ENCODE results near the gene LRRIQ4.

The LRRIQ4 gene

DNA sequence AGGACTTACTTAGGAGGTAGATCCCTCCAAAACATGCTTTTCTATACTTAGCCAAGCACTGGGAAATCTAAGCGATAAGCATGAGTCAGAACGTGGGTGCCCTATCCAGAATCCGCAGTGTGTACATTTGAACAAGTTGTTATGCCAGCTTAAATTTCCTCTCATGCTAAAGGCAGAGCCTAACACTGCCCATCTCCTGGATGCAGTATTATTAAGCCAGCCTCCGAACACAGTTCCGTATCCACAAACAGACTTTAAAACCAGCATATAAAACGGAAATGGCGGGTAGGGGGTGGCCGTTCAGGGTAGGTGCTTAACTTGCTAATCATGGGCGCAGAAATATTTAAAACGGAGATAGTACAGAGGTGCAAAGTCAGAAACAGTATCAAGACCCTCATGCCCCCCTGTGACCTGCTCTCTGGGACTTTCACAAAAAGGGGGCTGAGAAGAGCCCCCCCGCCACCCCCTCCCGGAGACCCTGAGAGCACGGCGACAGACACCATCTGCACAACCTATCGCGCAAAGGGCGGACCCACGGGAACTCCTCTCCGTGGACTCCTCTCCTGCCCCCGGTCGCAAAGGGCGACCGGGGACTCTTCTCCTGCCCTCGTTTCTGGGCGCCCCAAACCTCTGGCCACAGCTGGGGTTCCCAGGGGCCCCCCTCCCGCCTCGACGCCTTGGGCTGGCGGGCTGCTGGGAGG lies 889 bp upstream of the LRRIQ4 start:
- ATAC-seq (ENCODE audit: insufficient read depth, low read depth), result peak; percentile 59

DNA sequence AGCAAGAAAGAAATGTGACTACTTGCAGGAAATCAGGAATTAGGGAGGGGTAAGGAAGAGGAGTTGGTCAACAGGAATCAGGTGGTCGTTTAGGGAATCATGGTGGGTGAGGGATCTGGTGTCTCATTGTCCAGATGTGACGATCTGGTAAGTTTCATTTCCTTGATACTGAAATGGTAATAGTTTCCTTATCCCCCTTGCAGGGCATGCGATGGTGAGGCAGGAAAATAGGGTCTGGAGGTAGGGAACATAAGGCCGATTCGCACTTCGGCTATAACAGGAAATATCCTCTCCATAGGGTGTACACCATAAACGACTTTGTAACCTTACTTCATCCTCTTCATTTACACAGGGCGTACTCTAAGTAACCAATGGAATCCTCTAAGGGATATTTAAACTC lies 608 bp downstream of the LRRIQ4 start:
- Histone ChIP-seq H3K27me3 (ENCODE audit: insufficient read depth, low read length, poor library complexity) (peaks cover 22% of the 10 kb centered on the region), H3K27ac (ENCODE audit: low read length) (peak overlapping the region; percentile 78), H3K9ac (ENCODE audit: low read depth, low read length) (peak overlapping the region; percentile 72), H3K4me1 (ENCODE audit: insufficient read depth, low read length) (peaks cover 37% of the 10 kb centered on the region), H2AFZ (ENCODE audit: low read depth, low read length) (peak overlapping the region; percentile 89), H4K20me1 (ENCODE audit: insufficient read depth, low read length) (no peaks in the 10 kb centered on the region), H3K4me3 (ENCODE audit: low read depth in 1 of 2, low read length in 2 of 2) (peak overlapping the region; percentile 48 to 86; a peak in 3 of 4 replicates), H3K9me3 (ENCODE audit: insufficient read depth, low read length, severe bottlenecking) (peaks cover 7% of the 10 kb centered on the region), H3K4me2 (ENCODE audit: insufficient read depth, low read length) (peak overlapping the region; percentile 87), H3K79me2 (ENCODE audit: insufficient read depth, low read length) (no peaks in the 10 kb centered on the region), H3K36me3 (ENCODE audit: insufficient read depth, low read length) (no peaks in the 10 kb centered on the region)
- no peak for TF ChIP-seq EZH2 (IDR thresholded peaks at IDR 0.05; ENCODE audit: borderline replicate concordance, low read depth, low read length, severe bottlenecking)
- TF ChIP-seq, protein P1, sequence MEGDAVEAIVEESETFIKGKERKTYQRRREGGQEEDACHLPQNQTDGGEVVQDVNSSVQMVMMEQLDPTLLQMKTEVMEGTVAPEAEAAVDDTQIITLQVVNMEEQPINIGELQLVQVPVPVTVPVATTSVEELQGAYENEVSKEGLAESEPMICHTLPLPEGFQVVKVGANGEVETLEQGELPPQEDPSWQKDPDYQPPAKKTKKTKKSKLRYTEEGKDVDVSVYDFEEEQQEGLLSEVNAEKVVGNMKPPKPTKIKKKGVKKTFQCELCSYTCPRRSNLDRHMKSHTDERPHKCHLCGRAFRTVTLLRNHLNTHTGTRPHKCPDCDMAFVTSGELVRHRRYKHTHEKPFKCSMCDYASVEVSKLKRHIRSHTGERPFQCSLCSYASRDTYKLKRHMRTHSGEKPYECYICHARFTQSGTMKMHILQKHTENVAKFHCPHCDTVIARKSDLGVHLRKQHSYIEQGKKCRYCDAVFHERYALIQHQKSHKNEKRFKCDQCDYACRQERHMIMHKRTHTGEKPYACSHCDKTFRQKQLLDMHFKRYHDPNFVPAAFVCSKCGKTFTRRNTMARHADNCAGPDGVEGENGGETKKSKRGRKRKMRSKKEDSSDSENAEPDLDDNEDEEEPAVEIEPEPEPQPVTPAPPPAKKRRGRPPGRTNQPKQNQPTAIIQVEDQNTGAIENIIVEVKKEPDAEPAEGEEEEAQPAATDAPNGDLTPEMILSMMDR (IDR thresholded peaks at IDR 0.05; ENCODE audit: borderline replicate concordance, extremely low read depth, low read length, poor library complexity, severe bottlenecking), result no peak
- no peak for DNase-seq
- no peak for ATAC-seq (ENCODE audit: insufficient read depth, low read depth)

More for the DNA sequence above, 889 bp upstream of the LRRIQ4 start:
- no peak for TF ChIP-seq EZH2 (IDR thresholded peaks at IDR 0.05; ENCODE audit: borderline replicate concordance, low read depth, low read length, severe bottlenecking)
- TF ChIP-seq, protein P1 (IDR thresholded peaks at IDR 0.05; ENCODE audit: borderline replicate concordance, extremely low read depth, low read length, poor library complexity, severe bottlenecking), result no peak
- Histone ChIP-seq H3K27me3 (ENCODE audit: insufficient read depth, low read length, poor library complexity) (peaks cover 17% of the 10 kb centered on the region), H3K4me1 (ENCODE audit: insufficient read depth, low read length) (peaks cover 37% of the 10 kb centered on the region), H3K79me2 (ENCODE audit: insufficient read depth, low read length) (no peaks in the 10 kb centered on the region), H3K4me2 (ENCODE audit: insufficient read depth, low read length) (peak overlapping the region; percentile 87), H3K36me3 (ENCODE audit: insufficient read depth, low read length) (no peaks in the 10 kb centered on the region), H3K4me3 (ENCODE audit: low read depth in 1 of 2, low read length in 2 of 2) (peak overlapping the region; percentile 48 to 86), H3K9me3 (ENCODE audit: insufficient read depth, low read length, severe bottlenecking) (peaks cover 7% of the 10 kb centered on the region), H3K9ac (ENCODE audit: low read depth, low read length) (peak overlapping the region; percentile 72), H3K27ac (ENCODE audit: low read length) (peak overlapping the region; percentile 78), H4K20me1 (ENCODE audit: insufficient read depth, low read length) (no peaks in the 10 kb centered on the region), H2AFZ (ENCODE audit: low read depth, low read length) (peak overlapping the region; percentile 89)
- peak; percentile 57 for DNase-seq

DNA sequence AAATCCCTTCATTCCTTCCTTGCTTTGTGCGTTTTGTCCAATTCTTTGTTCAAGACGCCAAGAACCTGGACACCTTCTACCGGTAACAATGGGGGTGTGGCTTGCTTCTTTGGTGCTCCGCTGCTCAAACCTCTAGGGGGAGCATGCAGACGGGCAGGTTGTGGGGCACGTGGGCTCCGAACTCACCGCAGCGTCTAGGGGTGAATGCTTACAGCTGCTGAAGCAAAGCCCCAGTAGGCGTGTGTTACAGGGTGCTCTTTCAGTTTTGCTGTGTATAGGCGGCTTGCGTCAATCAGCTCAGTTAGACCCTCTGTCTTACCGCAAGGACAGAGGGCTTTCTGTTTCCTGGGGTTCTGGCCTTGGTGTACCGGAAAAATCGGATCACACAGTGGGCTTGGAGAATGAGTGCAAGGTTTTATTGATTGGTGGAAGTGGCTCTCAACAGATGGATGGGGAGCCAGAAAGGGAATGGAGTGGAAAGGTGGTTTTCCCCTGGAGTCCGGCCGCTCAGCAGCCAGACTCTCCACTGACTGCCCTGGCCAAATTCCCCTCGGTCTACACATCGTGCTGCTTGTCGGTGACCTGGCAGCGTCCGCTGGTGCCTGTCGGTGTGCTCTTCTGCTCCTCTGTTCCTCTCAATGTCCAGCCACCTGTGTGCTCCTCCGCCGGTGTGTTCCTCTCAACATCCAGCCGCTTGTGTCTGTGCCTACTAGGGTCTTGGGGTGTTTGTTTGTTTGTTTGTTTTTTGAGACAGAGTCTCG lies 1.3 kb downstream of the LRRIQ4 start:
- Histone ChIP-seq H3K4me1 (ENCODE audit: insufficient read depth, low read length) (peaks cover 37% of the 10 kb centered on the region), H4K20me1 (ENCODE audit: insufficient read depth, low read length) (no peaks in the 10 kb centered on the region), H3K9ac (ENCODE audit: low read depth, low read length) (peak overlapping the region; percentile 72), H3K79me2 (ENCODE audit: insufficient read depth, low read length) (no peaks in the 10 kb centered on the region), H3K4me2 (ENCODE audit: insufficient read depth, low read length) (peak overlapping the region; percentile 87), H3K27me3 (ENCODE audit: insufficient read depth, low read length, poor library complexity) (peaks cover 23% of the 10 kb centered on the region), H3K9me3 (ENCODE audit: insufficient read depth, low read length, severe bottlenecking) (peaks cover 7% of the 10 kb centered on the region), H3K27ac (ENCODE audit: low read length) (peak overlapping the region; percentile 78), H3K4me3 (ENCODE audit: low read depth in 1 of 2, low read length in 2 of 2) (peak overlapping the region; percentile 48 to 86; a peak in 3 of 4 replicates), H3K36me3 (ENCODE audit: insufficient read depth, low read length) (no peaks in the 10 kb centered on the region), H2AFZ (ENCODE audit: low read depth, low read length) (peak overlapping the region; percentile 89)
- TF ChIP-seq, protein P1 (IDR thresholded peaks at IDR 0.05; ENCODE audit: borderline replicate concordance, extremely low read depth, low read length, poor library complexity, severe bottlenecking), result peak; percentile 73
- TF ChIP-seq EZH2 (IDR thresholded peaks at IDR 0.05; ENCODE audit: borderline replicate concordance, low read depth, low read length, severe bottlenecking), result no peak
- ATAC-seq (ENCODE audit: insufficient read depth, low read depth) (peak; percentile 79), DNase-seq (peak; percentile 80)

Measured in DND-41 (cell line).